ENCODE results near the gene RNU6-8. TPM values are rescaled to one million over a fixed set of nuclear protein-coding genes. Genes with fewer than 3 reads are reported as not detected.

The RNU6-8 gene
- total and polyA plus RNA-seq, 10 of the 15 experiments (the other 5 are each of a cell fraction or from before 2014, with no cell fraction given), result not detected

DNA sequence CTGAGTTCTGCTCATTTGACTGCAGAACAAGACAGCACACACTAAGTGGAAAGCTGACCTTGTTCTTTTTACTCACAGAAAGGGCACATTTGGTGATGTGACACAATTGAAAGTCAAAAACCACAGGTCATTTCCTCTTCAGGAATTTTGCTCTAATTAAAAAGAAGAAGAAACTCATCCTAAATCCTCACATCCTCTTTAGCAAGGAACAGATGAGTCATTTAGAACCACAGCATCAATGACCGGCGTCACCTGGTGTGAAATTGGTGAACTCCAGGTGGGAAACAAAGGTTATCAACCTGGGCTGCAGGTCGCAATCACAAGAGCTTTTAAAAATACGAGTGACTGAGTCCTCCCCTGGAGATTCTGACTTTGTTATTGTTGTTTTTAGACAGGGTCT is 2.9 kb upstream of the RNU6-8 start (continued):
- TF ChIP-seq ZNF24 (IDR thresholded peaks at IDR 0.05) (0 out of 2 replicates have a peak, but pooled peaks have one; percentile 8), EED (IDR thresholded peaks at IDR 0.05; ENCODE audit: low read depth) (peak; percentile 96), TCF3 (IDR thresholded peaks at IDR 0.05; ENCODE audit: borderline replicate concordance, insufficient read depth, low read depth, low read length) (peak; percentile 89; the same call in 1 of the 2 replicates), KLF5 (IDR thresholded peaks at IDR 0.05; ENCODE audit: partially characterized antibody) (peak; percentile 86), CHD2 (IDR thresholded peaks at IDR 0.05; ENCODE audit: borderline replicate concordance, low read depth, low read length) (peak; percentile 62; the same call in 1 of the 2 replicates), MEF2B (IDR thresholded peaks at IDR 0.05; ENCODE audit: partially characterized antibody, poor library complexity, severe bottlenecking) (peak; percentile 84), SP1 (IDR thresholded peaks at IDR 0.05; ENCODE audit: low read depth, low read length) (peak; percentile 49), POU2F2 (IDR thresholded peaks at IDR 0.05; ENCODE audit: borderline replicate concordance, low read depth, low read length) (peak; percentile 78; the same call in 2 of the 3 replicates), YY1 (IDR thresholded peaks at IDR 0.05; ENCODE audit: low read depth, low read length) (no peak), NR2C1 (IDR thresholded peaks at IDR 0.05) (peak; percentile 14; the same call in 1 of the 2 replicates), GATAD2B (conservative IDR thresholded peaks at IDR 0.05; ENCODE audit: low read depth) (peak; percentile 66; the same call in 1 of the 2 replicates), GABPA (IDR thresholded peaks at IDR 0.05; ENCODE audit: low read depth) (no peak), TCF12 (IDR thresholded peaks at IDR 0.05; ENCODE audit: low read depth, low read length) (peak; percentile 91; the same call in 1 of the 2 replicates), EP300 (IDR thresholded peaks at IDR 0.05; ENCODE audit: borderline replicate concordance in 1 of 2, control insufficient read depth in 1 of 2, low read depth in 2 of 2, low read length in 2 of 2) (peak; percentile 96 to 99), CTCF (IDR thresholded peaks at IDR 0.05 in 2 of 3, conservative IDR thresholded peaks at IDR 0.05 in 1 of 3; ENCODE audit: control insufficient read depth in 2 of 3, extremely low read depth in 1 of 3, insufficient read depth in 1 of 3, low read depth in 3 of 3, low read length in 3 of 3) (0 out of 6 replicates have a peak, but pooled peaks of 1 of the 3 experiments have one; percentile 6), BACH1 (IDR thresholded peaks at IDR 0.05; ENCODE audit: borderline replicate concordance) (peak; percentile 93), ZNF384 (IDR thresholded peaks at IDR 0.05; ENCODE audit: borderline replicate concordance, low read depth, low read length) (no peak)

Data from GM12878 (cell line).